CD14-positive monocyte (primary cell): ENCODE results near the gene WDR33. TPM values are rescaled to one million over a fixed set of nuclear protein-coding genes. Genes with fewer than 3 reads are reported as not detected.

Experiments
- DNase-seq, 3 donors: peaks; one replicate each; pipeline ENCODE4 v3.0.0-alpha.2; 2011 to 2022
- H2AFZ ChIP-seq: 2 replicates; pipeline ENCODE4 v1.6.0; 2012; ENCODE audit warnings: mild to moderate bottlenecking, low read depth, low read length, inconsistent platforms; ENCODE audit not compliant: insufficient read depth, poor library complexity, severe bottlenecking
- H3K27ac ChIP-seq, 2 donors: 1 replicate in 1 of 2; 2 replicates in 1 of 2; pipeline ENCODE4 v1.5.1; 2012 to 2013; ENCODE audit warnings: low read length in 2 of 2, control low read depth in 1 of 2, inconsistent platforms in 1 of 2, low read depth in 1 of 2, mild to moderate bottlenecking in 1 of 2
- H3K27me3 ChIP-seq, 2 donors: one replicate each; pipeline versions ENCODE4 v1.6.0 to v1.6.1; 2011 to 2013; ENCODE audit warnings: low read length in 2 of 2; ENCODE audit not compliant: control insufficient read depth in 2 of 2, insufficient read depth in 2 of 2
- H3K36me3 ChIP-seq, 2 donors: replicated peaks in 1 of 2; 1 replicate in 1 of 2; 2 replicates in 1 of 2; pipeline versions ENCODE4 v1.5.1 to v1.6.1; 2012 to 2013; ENCODE audit warnings: low read length in 2 of 2, control low read depth in 1 of 2, inconsistent platforms in 1 of 2, mild to moderate bottlenecking in 1 of 2; ENCODE audit not compliant: insufficient read depth in 2 of 2, control insufficient read depth in 1 of 2
- H3K4me1 ChIP-seq, 2 donors: 1 replicate in 1 of 2; 2 replicates in 1 of 2; pipeline versions ENCODE4 v1.5.1 to v1.6.1; 2012 to 2013; ENCODE audit warnings: low read length in 2 of 2, control low read depth in 1 of 2, inconsistent platforms in 1 of 2, mild to moderate bottlenecking in 1 of 2, moderate library complexity in 1 of 2; ENCODE audit not compliant: insufficient read depth in 2 of 2, control insufficient read depth in 1 of 2
- H3K4me2 ChIP-seq: replicated peaks from 2 replicates; pipeline ENCODE3; 2012; ENCODE audit warnings: low read length, moderate library complexity, mild to moderate bottlenecking; ENCODE audit not compliant: poor library complexity, severe bottlenecking; ENCODE audit errors: extremely low read depth
- H3K4me3 ChIP-seq, 3 experiments: fragments of 200-600 bp in 1 of 3; sonication (generic) in 1 of 3; replicated peaks in 1 of 3; 1 replicate in 2 of 3; 2 replicates in 1 of 3; pipeline ENCODE4 v1.5.1; 2011 to 2013; ENCODE audit warnings: low read length in 3 of 3, mild to moderate bottlenecking in 3 of 3, control low read depth in 2 of 3, low read depth in 2 of 3, inconsistent platforms in 1 of 3, moderate library complexity in 1 of 3
- H3K79me2 ChIP-seq: 2 replicates; pipeline ENCODE4 v1.6.0; 2012; ENCODE audit warnings: mild to moderate bottlenecking, control low read depth, inconsistent platforms, low read length, moderate library complexity; ENCODE audit not compliant: insufficient read depth
- H3K9ac ChIP-seq: 2 replicates; pipeline ENCODE4 v1.6.0; 2017; ENCODE audit warnings: low read length, mild to moderate bottlenecking; ENCODE audit not compliant: insufficient read depth, poor library complexity, severe bottlenecking
- H3K9me3 ChIP-seq, 2 donors: replicated peaks in 1 of 2; 1 replicate in 1 of 2; 2 replicates in 1 of 2; pipeline versions ENCODE4 v1.5.1 to v1.6.1; 2012 to 2013; ENCODE audit warnings: low read length in 2 of 2, control low read depth in 1 of 2; ENCODE audit not compliant: control insufficient read depth in 1 of 2, insufficient read depth in 1 of 2
- H4K20me1 ChIP-seq: 2 replicates; pipeline ENCODE4 v1.6.0; 2012; ENCODE audit warnings: mild to moderate bottlenecking, low read length, control low read depth, moderate library complexity; ENCODE audit not compliant: insufficient read depth
- H3K27ac Mint-ChIP-seq, 7 donors: one replicate each; pipeline ENCODE4 v1.8.0; 2020; ENCODE audit warnings: mild to moderate bottlenecking in 7 of 7, mixed read lengths in 7 of 7, moderate library complexity in 6 of 7, inconsistent platforms in 2 of 7
- H3K27me3 Mint-ChIP-seq, 3 donors: one replicate each; pipeline ENCODE4 v1.8.0; 2021 to 2022; ENCODE audit warnings: low read depth in 3 of 3, mild to moderate bottlenecking in 3 of 3, mixed read lengths in 3 of 3, moderate library complexity in 3 of 3, inconsistent platforms in 1 of 3
- H3K36me3 Mint-ChIP-seq, 2 donors: one replicate each; pipeline ENCODE4 v1.8.0; 2020; ENCODE audit warnings: mixed read lengths in 2 of 2, inconsistent platforms in 1 of 2, mild to moderate bottlenecking in 1 of 2
- H3K4me1 Mint-ChIP-seq: one replicate; pipeline ENCODE4 v1.8.0; 2020; ENCODE audit warnings: mild to moderate bottlenecking, mixed read lengths
- H3K4me3 Mint-ChIP-seq, 2 donors: one replicate each; pipeline ENCODE4 v1.8.0; 2020; ENCODE audit warnings: mild to moderate bottlenecking in 2 of 2, mixed read lengths in 2 of 2, moderate library complexity in 1 of 2
- H3K9me3 Mint-ChIP-seq, 7 donors: one replicate each; pipeline ENCODE4 v1.8.0; 2020 to 2022; ENCODE audit warnings: mixed read lengths in 7 of 7, mild to moderate bottlenecking in 6 of 7, moderate library complexity in 6 of 7, inconsistent platforms in 2 of 7
- CTCF ChIP-seq: fragments of 200-600 bp; IDR thresholded peaks from one replicate; pipeline ENCODE4 v1.8.0; 2022; ENCODE audit warnings: antibody characterized with exemption, mild to moderate bottlenecking
- WGBS: methylation state at CpG from one replicate; pipeline ENCODE4 v1.1.5; 2013; ENCODE audit warnings: missing lambda C conversion rate; ENCODE audit not compliant: insufficient coverage; 5-methylcytosine and 5-hydroxymethylcytosine counted together
- intact Hi-C, 2 donors: fragments of 100-400 bp; cut with micrococcal nuclease; formaldehyde crosslinking; loops; one replicate each; pipeline versions ENCODE4 v1.15.0 to v1.15.1; 2023
- polyA plus RNA-seq, 3 donors: library from polyadenylated mRNA; depleted of rRNA in 1 of 3; unstranded in 2 of 3; stranded (reverse) in 1 of 3; fragments of 300-500 nt in 2 of 3; fragments of >200 nt in 1 of 3; fragmentation: Illumina TruSeq in 2 of 3; gene quantifications; 1 replicate in 2 of 3; 2 replicates in 1 of 3; pipeline ENCODE4 v1.2.3, GENCODE V29; 2012 to 2021

The WDR33 gene
- polyA plus RNA-seq, 3 donors = 12.5 to 19.6 (median 12.6) TPM

GRCh38 chr2:127805491-127805890 lies 5.5 kb downstream of the WDR33 start:
- Mint-ChIP-seq H3K4me1 (peaks cover 52% of the 10 kb centered on the region), H3K27ac (peak overlapping the region in 4 of 7 donors; percentile 8 to 73 (median 50)), H3K27me3 (peaks cover 0 to 1% (median 0%) of the 10 kb centered on the region in 3 donors), H3K4me3 (no peak overlapping the region), H3K9me3 (peaks cover 0 to 3% (median 0%) of the 10 kb centered on the region in 7 donors), H3K36me3 (peaks cover 11 to 26% of the 10 kb centered on the region in 2 donors)
- no peak overlapping the region for H3K4me3 ChIP-seq
- no peak for TF ChIP-seq CTCF
- no peaks in the 10 kb centered on the region for H3K27me3 ChIP-seq
- H3K9ac ChIP-seq = no peak overlapping the region
- H3K4me1 ChIP-seq = peaks cover 13% of the 10 kb centered on the region in 2 donors
- peak overlapping the region in 1 of 2 donors; percentile 38 for H3K27ac ChIP-seq
- no peak overlapping the region for H2AFZ ChIP-seq
- peaks cover 0 to 6% of the 10 kb centered on the region in 2 donors for H3K36me3 ChIP-seq
- intact Hi-C loops = no loop called here
- peaks cover 80% of the 10 kb centered on the region for H4K20me1 ChIP-seq
- DNase-seq = no peak
- 94% methylated on average over 5 of the region's 6 CpGs for WGBS
- H3K4me2 ChIP-seq = no peak overlapping the region
- no peaks in the 10 kb centered on the region for H3K9me3 ChIP-seq
- H3K79me2 ChIP-seq = peaks cover 100% of the 10 kb centered on the region

GRCh38 chr2:127799926-127800325 lies 11.0 kb downstream of the WDR33 start:
- TF ChIP-seq CTCF = no peak
- Histone ChIP-seq H3K4me2 (no peak overlapping the region), H3K9ac (no peak overlapping the region), H3K36me3 (peaks cover 0 to 12% of the 10 kb centered on the region in 2 donors), H3K4me1 (peaks cover 13 to 20% of the 10 kb centered on the region in 2 donors), H3K4me3 (no peak overlapping the region), H3K79me2 (peaks cover 100% of the 10 kb centered on the region), H2AFZ (no peak overlapping the region), H4K20me1 (peaks cover 99% of the 10 kb centered on the region), H3K27me3 (no peaks in the 10 kb centered on the region), H3K27ac (no peak overlapping the region), H3K9me3 (no peaks in the 10 kb centered on the region)
- intact Hi-C loops = no loop called here
- no CpG with 5 or more reads among the region's 3 CpGs for WGBS
- Mint-ChIP-seq H3K27me3 (peaks cover 0 to 1% (median 0%) of the 10 kb centered on the region in 3 donors), H3K27ac (peak overlapping the region in 3 of 7 donors; percentile 15 to 57 (median 52)), H3K36me3 (peaks cover 8 to 34% of the 10 kb centered on the region in 2 donors), H3K4me1 (peaks cover 50% of the 10 kb centered on the region), H3K4me3 (no peak overlapping the region), H3K9me3 (peaks cover 0 to 3% (median 0%) of the 10 kb centered on the region in 7 donors)
- DNase-seq = no peak
